HEK293 (cell line): Measurements from ENCODE around the gene RBBP8NL.

Experiments
- ZBTB1 ChIP-seq: fragments of 450-650 bp; formaldehyde crosslinking; IDR thresholded peaks from 2 replicates; pipeline ENCODE4 v1.5.1; 2016; ENCODE audit warnings: missing biosample characterization, missing genetic modification characterization
- ZNF274 ChIP-seq, 2 experiments: fragments of 200-500 bp in 1 of 2; fragments of 450-650 bp in 1 of 2; sonication (Bioruptor generic) in 1 of 2; formaldehyde crosslinking in 1 of 2; IDR thresholded peaks; 2 replicates each; pipeline versions ENCODE4 v1.5.1 to v1.6.1; 2014 to 2016; ENCODE audit warnings: borderline replicate concordance in 1 of 2, inconsistent platforms in 1 of 2, low read length in 1 of 2, missing biosample characterization in 1 of 2, missing genetic modification characterization in 1 of 2
- ZNF560 ChIP-seq: fragments of 450-650 bp; formaldehyde crosslinking; IDR thresholded peaks from 2 replicates; pipeline ENCODE4 v1.5.1; 2017; ENCODE audit warnings: missing biosample characterization, missing genetic modification characterization, borderline replicate concordance
- TF ChIP-seq, protein P1 (sequence below): fragments of 450-650 bp; formaldehyde crosslinking; IDR thresholded peaks from 2 replicates; pipeline ENCODE4 v1.5.1; 2016; ENCODE audit warnings: missing biosample characterization, missing genetic modification characterization
- TF ChIP-seq, protein P2 (sequence below): fragments of 450-650 bp; formaldehyde crosslinking; IDR thresholded peaks from 2 replicates; pipeline ENCODE4 v1.5.0; 2017; ENCODE audit warnings: missing biosample characterization, missing genetic modification characterization, borderline replicate concordance
- TF ChIP-seq, protein P3 (sequence below): fragments of 450-650 bp; formaldehyde crosslinking; IDR thresholded peaks from 2 replicates; pipeline ENCODE4 v1.5.1; 2016; ENCODE audit warnings: missing biosample characterization, missing genetic modification characterization, low read depth
- TF ChIP-seq, protein P4 (sequence below): fragments of 450-650 bp; formaldehyde crosslinking; IDR thresholded peaks from 2 replicates; pipeline ENCODE4 v1.5.1; 2016; ENCODE audit warnings: missing biosample characterization, missing genetic modification characterization
- TF ChIP-seq, protein P5 (sequence below): fragments of 450-650 bp; formaldehyde crosslinking; IDR thresholded peaks from 2 replicates; pipeline ENCODE4 v1.5.1; 2016; ENCODE audit warnings: missing biosample characterization, missing genetic modification characterization
- TF ChIP-seq, protein P6 (sequence below): fragments of 450-650 bp; formaldehyde crosslinking; optimal IDR thresholded peaks from 2 replicates; pipeline ENCODE3; 2016; ENCODE audit warnings: missing biosample characterization, mild to moderate bottlenecking, missing genetic modification characterization

DNA sequence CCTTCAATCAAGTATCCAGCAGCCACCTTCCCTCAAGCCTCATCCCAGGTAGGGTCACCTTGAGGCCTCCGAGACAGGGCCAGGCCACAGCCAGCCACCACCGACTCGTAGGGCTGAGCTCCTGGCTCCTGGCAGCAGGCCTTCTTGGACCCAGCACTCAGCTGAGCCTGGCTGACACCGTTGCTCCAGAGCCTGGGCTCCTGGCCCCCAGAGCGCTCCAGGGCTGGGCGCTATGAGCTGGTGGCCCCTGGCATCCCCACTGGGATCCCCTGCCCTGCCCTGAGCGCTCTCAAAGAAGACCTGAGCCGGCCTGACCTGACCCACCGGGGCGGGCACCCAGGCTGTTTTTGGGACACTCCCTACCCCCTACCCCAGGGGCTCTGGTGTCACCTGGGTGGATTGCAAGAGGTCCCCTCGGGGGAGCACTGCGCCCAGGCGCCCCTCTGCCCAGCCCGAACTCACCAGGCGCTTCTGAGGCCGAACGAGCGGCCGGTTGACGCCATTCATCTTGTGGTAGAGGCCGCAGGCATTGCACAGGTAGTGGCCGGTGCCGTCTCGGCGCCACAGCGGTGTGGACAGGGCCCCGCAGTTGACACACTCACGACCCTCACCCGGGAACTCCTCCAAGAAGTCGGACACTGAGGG, 45.7 kb upstream of the RBBP8NL start:
- no peak for TF ChIP-seq ZNF274 (IDR thresholded peaks at IDR 0.05; ENCODE audit: low read length)
- TF ChIP-seq ZNF274 (tag by site-specific recombination; IDR thresholded peaks at IDR 0.05; ENCODE audit: borderline replicate concordance), result no peak
- TF ChIP-seq, protein P1, sequence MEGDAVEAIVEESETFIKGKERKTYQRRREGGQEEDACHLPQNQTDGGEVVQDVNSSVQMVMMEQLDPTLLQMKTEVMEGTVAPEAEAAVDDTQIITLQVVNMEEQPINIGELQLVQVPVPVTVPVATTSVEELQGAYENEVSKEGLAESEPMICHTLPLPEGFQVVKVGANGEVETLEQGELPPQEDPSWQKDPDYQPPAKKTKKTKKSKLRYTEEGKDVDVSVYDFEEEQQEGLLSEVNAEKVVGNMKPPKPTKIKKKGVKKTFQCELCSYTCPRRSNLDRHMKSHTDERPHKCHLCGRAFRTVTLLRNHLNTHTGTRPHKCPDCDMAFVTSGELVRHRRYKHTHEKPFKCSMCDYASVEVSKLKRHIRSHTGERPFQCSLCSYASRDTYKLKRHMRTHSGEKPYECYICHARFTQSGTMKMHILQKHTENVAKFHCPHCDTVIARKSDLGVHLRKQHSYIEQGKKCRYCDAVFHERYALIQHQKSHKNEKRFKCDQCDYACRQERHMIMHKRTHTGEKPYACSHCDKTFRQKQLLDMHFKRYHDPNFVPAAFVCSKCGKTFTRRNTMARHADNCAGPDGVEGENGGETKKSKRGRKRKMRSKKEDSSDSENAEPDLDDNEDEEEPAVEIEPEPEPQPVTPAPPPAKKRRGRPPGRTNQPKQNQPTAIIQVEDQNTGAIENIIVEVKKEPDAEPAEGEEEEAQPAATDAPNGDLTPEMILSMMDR (tag by site-specific recombination), result no peak
- TF ChIP-seq, protein P2, sequence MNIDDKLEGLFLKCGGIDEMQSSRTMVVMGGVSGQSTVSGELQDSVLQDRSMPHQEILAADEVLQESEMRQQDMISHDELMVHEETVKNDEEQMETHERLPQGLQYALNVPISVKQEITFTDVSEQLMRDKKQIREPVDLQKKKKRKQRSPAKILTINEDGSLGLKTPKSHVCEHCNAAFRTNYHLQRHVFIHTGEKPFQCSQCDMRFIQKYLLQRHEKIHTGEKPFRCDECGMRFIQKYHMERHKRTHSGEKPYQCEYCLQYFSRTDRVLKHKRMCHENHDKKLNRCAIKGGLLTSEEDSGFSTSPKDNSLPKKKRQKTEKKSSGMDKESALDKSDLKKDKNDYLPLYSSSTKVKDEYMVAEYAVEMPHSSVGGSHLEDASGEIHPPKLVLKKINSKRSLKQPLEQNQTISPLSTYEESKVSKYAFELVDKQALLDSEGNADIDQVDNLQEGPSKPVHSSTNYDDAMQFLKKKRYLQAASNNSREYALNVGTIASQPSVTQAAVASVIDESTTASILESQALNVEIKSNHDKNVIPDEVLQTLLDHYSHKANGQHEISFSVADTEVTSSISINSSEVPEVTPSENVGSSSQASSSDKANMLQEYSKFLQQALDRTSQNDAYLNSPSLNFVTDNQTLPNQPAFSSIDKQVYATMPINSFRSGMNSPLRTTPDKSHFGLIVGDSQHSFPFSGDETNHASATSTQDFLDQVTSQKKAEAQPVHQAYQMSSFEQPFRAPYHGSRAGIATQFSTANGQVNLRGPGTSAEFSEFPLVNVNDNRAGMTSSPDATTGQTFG, result no peak
- TF ChIP-seq, protein P3, sequence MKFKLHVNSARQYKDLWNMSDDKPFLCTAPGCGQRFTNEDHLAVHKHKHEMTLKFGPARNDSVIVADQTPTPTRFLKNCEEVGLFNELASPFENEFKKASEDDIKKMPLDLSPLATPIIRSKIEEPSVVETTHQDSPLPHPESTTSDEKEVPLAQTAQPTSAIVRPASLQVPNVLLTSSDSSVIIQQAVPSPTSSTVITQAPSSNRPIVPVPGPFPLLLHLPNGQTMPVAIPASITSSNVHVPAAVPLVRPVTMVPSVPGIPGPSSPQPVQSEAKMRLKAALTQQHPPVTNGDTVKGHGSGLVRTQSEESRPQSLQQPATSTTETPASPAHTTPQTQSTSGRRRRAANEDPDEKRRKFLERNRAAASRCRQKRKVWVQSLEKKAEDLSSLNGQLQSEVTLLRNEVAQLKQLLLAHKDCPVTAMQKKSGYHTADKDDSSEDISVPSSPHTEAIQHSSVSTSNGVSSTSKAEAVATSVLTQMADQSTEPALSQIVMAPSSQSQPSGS (tag by site-specific recombination), result no peak
- no peak for TF ChIP-seq ZBTB1 (tag by site-specific recombination)
- no peak for TF ChIP-seq ZNF560 (tag by site-specific recombination)
- TF ChIP-seq, protein P4, sequence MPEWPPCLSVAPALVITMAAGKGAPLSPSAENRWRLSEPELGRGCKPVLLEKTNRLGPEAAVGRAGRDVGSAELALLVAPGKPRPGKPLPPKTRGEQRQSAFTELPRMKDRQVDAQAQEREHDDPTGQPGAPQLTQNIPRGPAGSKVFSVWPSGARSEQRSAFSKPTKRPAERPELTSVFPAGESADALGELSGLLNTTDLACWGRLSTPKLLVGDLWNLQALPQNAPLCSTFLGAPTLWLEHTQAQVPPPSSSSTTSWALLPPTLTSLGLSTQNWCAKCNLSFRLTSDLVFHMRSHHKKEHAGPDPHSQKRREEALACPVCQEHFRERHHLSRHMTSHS (tag by site-specific recombination), result no peak
- TF ChIP-seq, protein P5, sequence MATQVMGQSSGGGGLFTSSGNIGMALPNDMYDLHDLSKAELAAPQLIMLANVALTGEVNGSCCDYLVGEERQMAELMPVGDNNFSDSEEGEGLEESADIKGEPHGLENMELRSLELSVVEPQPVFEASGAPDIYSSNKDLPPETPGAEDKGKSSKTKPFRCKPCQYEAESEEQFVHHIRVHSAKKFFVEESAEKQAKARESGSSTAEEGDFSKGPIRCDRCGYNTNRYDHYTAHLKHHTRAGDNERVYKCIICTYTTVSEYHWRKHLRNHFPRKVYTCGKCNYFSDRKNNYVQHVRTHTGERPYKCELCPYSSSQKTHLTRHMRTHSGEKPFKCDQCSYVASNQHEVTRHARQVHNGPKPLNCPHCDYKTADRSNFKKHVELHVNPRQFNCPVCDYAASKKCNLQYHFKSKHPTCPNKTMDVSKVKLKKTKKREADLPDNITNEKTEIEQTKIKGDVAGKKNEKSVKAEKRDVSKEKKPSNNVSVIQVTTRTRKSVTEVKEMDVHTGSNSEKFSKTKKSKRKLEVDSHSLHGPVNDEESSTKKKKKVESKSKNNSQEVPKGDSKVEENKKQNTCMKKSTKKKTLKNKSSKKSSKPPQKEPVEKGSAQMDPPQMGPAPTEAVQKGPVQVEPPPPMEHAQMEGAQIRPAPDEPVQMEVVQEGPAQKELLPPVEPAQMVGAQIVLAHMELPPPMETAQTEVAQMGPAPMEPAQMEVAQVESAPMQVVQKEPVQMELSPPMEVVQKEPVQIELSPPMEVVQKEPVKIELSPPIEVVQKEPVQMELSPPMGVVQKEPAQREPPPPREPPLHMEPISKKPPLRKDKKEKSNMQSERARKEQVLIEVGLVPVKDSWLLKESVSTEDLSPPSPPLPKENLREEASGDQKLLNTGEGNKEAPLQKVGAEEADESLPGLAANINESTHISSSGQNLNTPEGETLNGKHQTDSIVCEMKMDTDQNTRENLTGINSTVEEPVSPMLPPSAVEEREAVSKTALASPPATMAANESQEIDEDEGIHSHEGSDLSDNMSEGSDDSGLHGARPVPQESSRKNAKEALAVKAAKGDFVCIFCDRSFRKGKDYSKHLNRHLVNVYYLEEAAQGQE (tag by site-specific recombination), result no peak
- TF ChIP-seq, protein P6, sequence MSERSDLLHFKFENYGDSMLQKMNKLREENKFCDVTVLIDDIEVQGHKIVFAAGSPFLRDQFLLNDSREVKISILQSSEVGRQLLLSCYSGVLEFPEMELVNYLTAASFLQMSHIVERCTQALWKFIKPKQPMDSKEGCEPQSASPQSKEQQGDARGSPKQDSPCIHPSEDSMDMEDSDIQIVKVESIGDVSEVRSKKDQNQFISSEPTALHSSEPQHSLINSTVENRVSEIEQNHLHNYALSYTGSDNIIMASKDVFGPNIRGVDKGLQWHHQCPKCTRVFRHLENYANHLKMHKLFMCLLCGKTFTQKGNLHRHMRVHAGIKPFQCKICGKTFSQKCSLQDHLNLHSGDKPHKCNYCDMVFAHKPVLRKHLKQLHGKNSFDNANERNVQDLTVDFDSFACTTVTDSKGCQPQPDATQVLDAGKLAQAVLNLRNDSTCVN (tag by site-specific recombination), result no peak
